GM15510 (cell line): ENCODE results near the gene SFXN2.

ENCODE experiments used
- POLR2A ChIP-seq: IDR thresholded peaks from 3 replicates; pipeline ENCODE4 v1.6.1; 2011; ENCODE audit warnings: borderline replicate concordance; ENCODE audit not compliant: insufficient read length; ENCODE audit errors: extremely low read depth

Gene SFXN2

GRCh38 chr10:102676534-102677315, 37.7 kb upstream of the SFXN2 start:
- no peak for TF ChIP-seq POLR2A

GRCh38 chr10:102677331-102678067, 36.9 kb upstream of the SFXN2 start:
- TF ChIP-seq POLR2A = no peak

- no peak for TF ChIP-seq POLR2A
Observed at GRCh38 chr10:102678068-102678400, 36.4 kb upstream of the SFXN2 start.

- TF ChIP-seq POLR2A = no peak
Observed at GRCh38 chr10:102678842-102679289, 35.6 kb upstream of the SFXN2 start.

- no peak for TF ChIP-seq POLR2A
Observed at GRCh38 chr10:102679596-102679995, 34.8 kb upstream of the SFXN2 start.

GRCh38 chr10:102681696-102682095, 32.7 kb upstream of the SFXN2 start:
- TF ChIP-seq POLR2A = no peak

GRCh38 chr10:102682416-102682815, 32.0 kb upstream of the SFXN2 start:
- no peak for TF ChIP-seq POLR2A

GRCh38 chr10:102682981-102683380, 31.5 kb upstream of the SFXN2 start:
- TF ChIP-seq POLR2A = no peak

GRCh38 chr10:102683736-102684135, 30.7 kb upstream of the SFXN2 start:
- no peak for TF ChIP-seq POLR2A

- no peak for TF ChIP-seq POLR2A
Observed at GRCh38 chr10:102691285-102692066, 23.0 kb upstream of the SFXN2 start.

GRCh38 chr10:102696736-102697135, 17.7 kb upstream of the SFXN2 start:
- no peak for TF ChIP-seq POLR2A

- no peak for TF ChIP-seq POLR2A
Observed at GRCh38 chr10:102698894-102699293, 15.5 kb upstream of the SFXN2 start.

GRCh38 chr10:102701272-102701671, 13.2 kb upstream of the SFXN2 start:
- TF ChIP-seq POLR2A = no peak

- no peak for TF ChIP-seq POLR2A
Observed at GRCh38 chr10:102701796-102702195, 12.6 kb upstream of the SFXN2 start.

- TF ChIP-seq POLR2A = no peak
Observed at GRCh38 chr10:102702742-102703141, 11.7 kb upstream of the SFXN2 start.
